Esophagus muscularis mucosa (tissue), 4 donors: ENCODE measurements around the gene NXNL2.

ENCODE experiments used
- EP300 ChIP-seq: sonication (generic); formaldehyde crosslinking; IDR thresholded peaks from one replicate; pipeline ENCODE4 v1.6.1; 2017; ENCODE audit warnings: antibody characterized with exemption
- POLR2A ChIP-seq: fragments of 450-650 bp; IDR thresholded peaks from one replicate; pipeline ENCODE4 v1.6.1; 2017; ENCODE audit warnings: antibody characterized with exemption, moderate library complexity, mild to moderate bottlenecking, low read depth
- POLR2AphosphoS5 ChIP-seq, 2 donors: sonication (generic); formaldehyde crosslinking; IDR thresholded peaks; one replicate each; pipeline ENCODE4 v1.6.1; 2017; ENCODE audit warnings: antibody characterized with exemption in 2 of 2
- TF ChIP-seq, protein P1 (sequence below), 3 experiments: fragments of 200-600 bp in 2 of 3; fragments of 450-650 bp in 1 of 3; sonication (generic) in 2 of 3; IDR thresholded peaks; one replicate each; pipeline ENCODE4 v1.5.1; 2017 to 2019; ENCODE audit warnings: antibody characterized with exemption in 3 of 3, mild to moderate bottlenecking in 2 of 3, moderate library complexity in 1 of 3

DNA sequence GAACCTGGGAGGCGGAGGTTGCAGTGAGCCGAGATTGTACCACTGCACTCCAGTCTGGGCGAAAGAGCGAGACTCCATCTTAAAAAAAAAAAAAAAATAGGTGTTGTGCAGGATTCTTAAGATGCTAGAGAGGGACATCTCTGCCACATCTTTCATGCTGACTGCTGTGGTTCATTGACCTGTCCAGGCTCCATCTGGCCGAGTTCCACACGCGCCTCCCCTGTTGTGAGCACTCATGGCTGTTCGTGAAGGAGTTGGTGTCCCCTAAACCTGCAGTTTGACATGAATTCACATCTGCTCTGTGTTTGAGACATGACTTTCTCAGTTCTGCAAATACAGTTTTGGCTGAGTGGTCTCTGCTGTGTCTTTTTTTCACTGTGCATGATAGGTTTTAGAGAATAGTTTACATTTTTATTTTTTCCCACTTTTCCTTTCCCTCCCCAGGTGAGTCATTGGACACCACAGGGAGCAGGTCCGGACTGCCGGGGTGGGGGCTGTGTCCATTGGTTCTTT lies 5.3 kb downstream of the NXNL2 start:
- TF ChIP-seq, protein P1, sequence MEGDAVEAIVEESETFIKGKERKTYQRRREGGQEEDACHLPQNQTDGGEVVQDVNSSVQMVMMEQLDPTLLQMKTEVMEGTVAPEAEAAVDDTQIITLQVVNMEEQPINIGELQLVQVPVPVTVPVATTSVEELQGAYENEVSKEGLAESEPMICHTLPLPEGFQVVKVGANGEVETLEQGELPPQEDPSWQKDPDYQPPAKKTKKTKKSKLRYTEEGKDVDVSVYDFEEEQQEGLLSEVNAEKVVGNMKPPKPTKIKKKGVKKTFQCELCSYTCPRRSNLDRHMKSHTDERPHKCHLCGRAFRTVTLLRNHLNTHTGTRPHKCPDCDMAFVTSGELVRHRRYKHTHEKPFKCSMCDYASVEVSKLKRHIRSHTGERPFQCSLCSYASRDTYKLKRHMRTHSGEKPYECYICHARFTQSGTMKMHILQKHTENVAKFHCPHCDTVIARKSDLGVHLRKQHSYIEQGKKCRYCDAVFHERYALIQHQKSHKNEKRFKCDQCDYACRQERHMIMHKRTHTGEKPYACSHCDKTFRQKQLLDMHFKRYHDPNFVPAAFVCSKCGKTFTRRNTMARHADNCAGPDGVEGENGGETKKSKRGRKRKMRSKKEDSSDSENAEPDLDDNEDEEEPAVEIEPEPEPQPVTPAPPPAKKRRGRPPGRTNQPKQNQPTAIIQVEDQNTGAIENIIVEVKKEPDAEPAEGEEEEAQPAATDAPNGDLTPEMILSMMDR (IDR thresholded peaks at IDR 0.05): no peak
- TF ChIP-seq POLR2AphosphoS5 (IDR thresholded peaks at IDR 0.05) (no peak), POLR2A (no peak), EP300 (no peak)
